GM23338 (cell line): ENCODE data around the gene ASIC3. TPM values are rescaled to one million over a fixed set of nuclear protein-coding genes. Genes with fewer than 3 reads are reported as not detected.

Source experiments
- ATAC-seq: fragments of 200-7000 bp; cut with Tn5 transposase; 3 replicates; pipeline ENCODE4 v1.9.1; 2020
- DNase-seq: peaks from one replicate; pipeline ENCODE4 v3.0.0-alpha.2; 2015; ENCODE audit warnings: low spot score
- H2AFZ ChIP-seq: fragments of 200-600 bp; sonication (generic); 2 replicates; pipeline ENCODE4 v1.8.0; 2016; ENCODE audit warnings: antibody characterized with exemption, mild to moderate bottlenecking, moderate library complexity
- H3F3A ChIP-seq: fragments of 200-600 bp; sonication (generic); replicated peaks from 2 replicates; pipeline ENCODE4 v1.8.0; 2017; ENCODE audit warnings: antibody characterized with exemption, mixed run types, low read depth
- H3K27ac ChIP-seq: fragments of 200-600 bp; sonication (generic); 2 replicates; pipeline ENCODE4 v1.6.1; 2016; ENCODE audit warnings: low read depth
- H3K27me3 ChIP-seq: fragments of 200-600 bp; sonication (generic); 2 replicates; pipeline ENCODE4 v1.8.0; 2016; ENCODE audit warnings: mild to moderate bottlenecking, mixed run types, moderate library complexity; ENCODE audit not compliant: insufficient read depth
- H3K36me3 ChIP-seq: fragments of 200-600 bp; sonication (generic); 2 replicates; pipeline ENCODE4 v1.8.0; 2016; ENCODE audit warnings: mild to moderate bottlenecking; ENCODE audit not compliant: insufficient read depth
- H3K4me1 ChIP-seq: fragments of 200-600 bp; sonication (generic); 2 replicates; pipeline ENCODE4 v1.8.0; 2016; ENCODE audit warnings: mild to moderate bottlenecking, moderate library complexity; ENCODE audit not compliant: insufficient read depth
- H3K4me2 ChIP-seq: fragments of 200-600 bp; sonication (generic); 2 replicates; pipeline ENCODE4 v1.7.1; 2017; ENCODE audit warnings: mixed run types
- H3K4me3 ChIP-seq: fragments of 200-600 bp; sonication (generic); 2 replicates; pipeline ENCODE4 v1.6.1; 2016; ENCODE audit warnings: mixed run types
- H3K79me2 ChIP-seq: fragments of 200-600 bp; sonication (generic); replicated peaks from 2 replicates; pipeline ENCODE4 v1.8.0; 2017; ENCODE audit warnings: mild to moderate bottlenecking; ENCODE audit not compliant: insufficient read depth
- H3K9me2 ChIP-seq: fragments of 200-600 bp; sonication (generic); 2 replicates; pipeline ENCODE4 v1.8.0; 2017; ENCODE audit not compliant: insufficient read depth
- H4K20me1 ChIP-seq: fragments of 200-600 bp; sonication (generic); replicated peaks from 2 replicates; pipeline ENCODE4 v1.8.0; 2017; ENCODE audit warnings: mild to moderate bottlenecking; ENCODE audit not compliant: insufficient read depth
- H3K27ac Mint-ChIP-seq: 2 replicates; pipeline ENCODE4 v1.8.0; 2020; ENCODE audit warnings: inconsistent platforms, mild to moderate bottlenecking, moderate library complexity, mixed read lengths
- H3K27me3 Mint-ChIP-seq: 3 replicates; pipeline ENCODE4 v1.8.0; 2022; ENCODE audit warnings: low read depth, mild to moderate bottlenecking, moderate library complexity, mixed read lengths, inconsistent platforms; ENCODE audit not compliant: insufficient read depth, poor library complexity
- H3K36me3 Mint-ChIP-seq: 3 replicates; pipeline ENCODE4 v1.8.0; 2021; ENCODE audit warnings: low read depth, mild to moderate bottlenecking, inconsistent platforms, moderate library complexity, mixed read lengths
- H3K4me1 Mint-ChIP-seq: 3 replicates; pipeline ENCODE4 v1.8.0; 2020; ENCODE audit warnings: mild to moderate bottlenecking, inconsistent platforms, mixed read lengths
- H3K4me3 Mint-ChIP-seq: 3 replicates; pipeline ENCODE4 v1.8.0; 2021; ENCODE audit warnings: moderate library complexity, mild to moderate bottlenecking, inconsistent platforms, mixed read lengths
- H3K9me3 Mint-ChIP-seq: 3 replicates; pipeline ENCODE4 v1.8.0; 2020; ENCODE audit warnings: moderate library complexity, mild to moderate bottlenecking, inconsistent platforms, mixed read lengths
- CREB1 ChIP-seq: fragments of 250-450 bp; sonication (Bioruptor Pico); IDR thresholded peaks from 2 replicates; pipeline ENCODE4 v1.5.0; 2020; ENCODE audit warnings: low read depth, mild to moderate bottlenecking, moderate library complexity
- ETS1 ChIP-seq: IDR thresholded peaks from 2 replicates; pipeline ENCODE4 v1.6.1; 2016; ENCODE audit warnings: antibody characterized with exemption
- EZH2 ChIP-seq: fragments of 200-600 bp; sonication (generic); IDR thresholded peaks from one replicate; pipeline ENCODE4 v1.8.0; 2017; ENCODE audit warnings: antibody characterized with exemption, mild to moderate bottlenecking, low read depth; ENCODE audit not compliant: unreplicated experiment
- POLR2AphosphoS5 ChIP-seq: IDR thresholded peaks from 2 replicates; pipeline ENCODE4 v1.6.1; 2016; ENCODE audit warnings: antibody characterized with exemption, low read depth
- REST ChIP-seq: IDR thresholded peaks from one replicate; pipeline ENCODE4 v1.6.1; 2018; ENCODE audit warnings: antibody characterized with exemption; ENCODE audit not compliant: unreplicated experiment
- ZNF114 ChIP-seq: fragments of 250-450 bp; sonication (Bioruptor Pico); IDR thresholded peaks from 2 replicates; pipeline ENCODE4 v1.5.0; 2020; ENCODE audit warnings: mild to moderate bottlenecking, moderate library complexity
- polyA plus RNA-seq: library from polyadenylated mRNA; unstranded; fragments of >200 nt; fragmentation: Nextera tagmentation; extraction: Ambion mirVana; gene quantifications from 2 replicates; pipeline ENCODE4 v1.2.1, GENCODE V29; 2016
- total RNA-seq: library from RNA; depleted of rRNA; stranded (reverse); fragments of >200 nt; shearing (Covaris generic); gene quantifications from 2 replicates; pipeline ENCODE4 v1.2.3, GENCODE V29; 2014
- TF ChIP-seq, protein P1 (sequence below): fragments of 250-450 bp; sonication (Bioruptor Pico); IDR thresholded peaks from 2 replicates; pipeline ENCODE4 v1.5.0; 2020; ENCODE audit warnings: mild to moderate bottlenecking, moderate library complexity

The ASIC3 gene
- total and polyA plus RNA-seq, 2 experiments from 2014 or later: 0.87 to 0.90 TPM

- TF ChIP-seq POLR2AphosphoS5: peak; percentile 48; the same call in 1 of the 2 replicates
- no peak for TF ChIP-seq EZH2
- no peak for TF ChIP-seq REST
- TF ChIP-seq ZNF114 (CRISPR knock-in tag): no peak
- peak; percentile 69 for TF ChIP-seq ETS1
- TF ChIP-seq CREB1 (CRISPR knock-in tag): 0 out of 2 replicates have a peak, but pooled peaks have one; percentile 33
- TF ChIP-seq, protein P1, sequence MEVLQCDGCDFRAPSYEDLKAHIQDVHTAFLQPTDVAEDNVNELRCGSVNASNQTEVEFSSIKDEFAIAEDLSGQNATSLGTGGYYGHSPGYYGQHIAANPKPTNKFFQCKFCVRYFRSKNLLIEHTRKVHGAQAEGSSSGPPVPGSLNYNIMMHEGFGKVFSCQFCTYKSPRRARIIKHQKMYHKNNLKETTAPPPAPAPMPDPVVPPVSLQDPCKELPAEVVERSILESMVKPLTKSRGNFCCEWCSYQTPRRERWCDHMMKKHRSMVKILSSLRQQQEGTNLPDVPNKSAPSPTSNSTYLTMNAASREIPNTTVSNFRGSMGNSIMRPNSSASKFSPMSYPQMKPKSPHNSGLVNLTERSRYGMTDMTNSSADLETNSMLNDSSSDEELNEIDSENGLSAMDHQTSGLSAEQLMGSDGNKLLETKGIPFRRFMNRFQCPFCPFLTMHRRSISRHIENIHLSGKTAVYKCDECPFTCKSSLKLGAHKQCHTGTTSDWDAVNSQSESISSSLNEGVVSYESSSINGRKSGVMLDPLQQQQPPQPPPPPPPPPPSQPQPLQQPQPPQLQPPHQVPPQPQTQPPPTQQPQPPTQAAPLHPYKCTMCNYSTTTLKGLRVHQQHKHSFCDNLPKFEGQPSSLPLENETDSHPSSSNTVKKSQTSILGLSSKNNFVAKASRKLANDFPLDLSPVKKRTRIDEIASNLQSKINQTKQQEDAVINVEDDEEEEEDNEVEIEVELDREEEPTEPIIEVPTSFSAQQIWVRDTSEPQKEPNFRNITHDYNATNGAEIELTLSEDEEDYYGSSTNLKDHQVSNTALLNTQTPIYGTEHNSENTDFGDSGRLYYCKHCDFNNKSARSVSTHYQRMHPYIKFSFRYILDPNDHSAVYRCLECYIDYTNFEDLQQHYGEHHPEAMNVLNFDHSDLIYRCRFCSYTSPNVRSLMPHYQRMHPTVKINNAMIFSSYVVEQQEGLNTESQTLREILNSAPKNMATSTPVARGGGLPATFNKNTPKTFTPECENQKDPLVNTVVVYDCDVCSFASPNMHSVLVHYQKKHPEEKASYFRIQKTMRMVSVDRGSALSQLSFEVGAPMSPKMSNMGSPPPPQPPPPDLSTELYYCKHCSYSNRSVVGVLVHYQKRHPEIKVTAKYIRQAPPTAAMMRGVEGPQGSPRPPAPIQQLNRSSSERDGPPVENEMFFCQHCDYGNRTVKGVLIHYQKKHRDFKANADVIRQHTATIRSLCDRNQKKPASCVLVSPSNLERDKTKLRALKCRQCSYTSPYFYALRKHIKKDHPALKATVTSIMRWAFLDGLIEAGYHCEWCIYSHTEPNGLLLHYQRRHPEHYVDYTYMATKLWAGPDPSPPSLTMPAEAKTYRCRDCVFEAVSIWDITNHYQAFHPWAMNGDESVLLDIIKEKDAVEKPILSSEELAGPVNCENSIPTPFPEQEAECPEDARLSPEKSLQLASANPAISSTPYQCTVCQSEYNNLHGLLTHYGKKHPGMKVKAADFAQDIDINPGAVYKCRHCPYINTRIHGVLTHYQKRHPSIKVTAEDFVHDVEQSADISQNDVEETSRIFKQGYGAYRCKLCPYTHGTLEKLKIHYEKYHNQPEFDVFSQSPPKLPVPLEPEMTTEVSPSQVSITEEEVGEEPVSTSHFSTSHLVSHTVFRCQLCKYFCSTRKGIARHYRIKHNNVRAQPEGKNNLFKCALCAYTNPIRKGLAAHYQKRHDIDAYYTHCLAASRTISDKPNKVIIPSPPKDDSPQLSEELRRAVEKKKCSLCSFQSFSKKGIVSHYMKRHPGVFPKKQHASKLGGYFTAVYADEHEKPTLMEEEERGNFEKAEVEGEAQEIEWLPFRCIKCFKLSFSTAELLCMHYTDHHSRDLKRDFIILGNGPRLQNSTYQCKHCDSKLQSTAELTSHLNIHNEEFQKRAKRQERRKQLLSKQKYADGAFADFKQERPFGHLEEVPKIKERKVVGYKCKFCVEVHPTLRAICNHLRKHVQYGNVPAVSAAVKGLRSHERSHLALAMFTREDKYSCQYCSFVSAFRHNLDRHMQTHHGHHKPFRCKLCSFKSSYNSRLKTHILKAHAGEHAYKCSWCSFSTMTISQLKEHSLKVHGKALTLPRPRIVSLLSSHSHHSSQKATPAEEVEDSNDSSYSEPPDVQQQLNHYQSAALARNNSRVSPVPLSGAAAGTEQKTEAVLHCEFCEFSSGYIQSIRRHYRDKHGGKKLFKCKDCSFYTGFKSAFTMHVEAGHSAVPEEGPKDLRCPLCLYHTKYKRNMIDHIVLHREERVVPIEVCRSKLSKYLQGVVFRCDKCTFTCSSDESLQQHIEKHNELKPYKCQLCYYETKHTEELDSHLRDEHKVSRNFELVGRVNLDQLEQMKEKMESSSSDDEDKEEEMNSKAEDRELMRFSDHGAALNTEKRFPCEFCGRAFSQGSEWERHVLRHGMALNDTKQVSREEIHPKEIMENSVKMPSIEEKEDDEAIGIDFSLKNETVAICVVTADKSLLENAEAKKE (CRISPR knock-in tag): no peak
- peak within 1 kb of the TSS; percentile 82 for H3K4me3 Mint-ChIP-seq
- no peak within 1 kb of the TSS for H3K27ac ChIP-seq
Measured at GRCh38 chr7:151083071-151083823, 34.9 kb downstream of the ASIC3 start, which contains the start of gene TMUB1. TSS of gene TMUB1 (minus strand) at chr7:151083493. CDS start at chr7:151082563, 930 bp downstream.

More at GRCh38 chr7:151083071-151083823, 34.9 kb downstream of the ASIC3 start, which contains the start of gene TMUB1:
- H2AFZ ChIP-seq: peak within 1 kb of the TSS; percentile 96
- H3K27ac Mint-ChIP-seq: no peak within 1 kb of the TSS
- peaks cover 33% of the 10 kb centered on the region for H3K27me3 ChIP-seq
- H3K9me2 ChIP-seq: no peaks in the 10 kb centered on the region
- ATAC-seq (peak; percentile 11), DNase-seq (peak; percentile 83)
- peaks cover 4% of the 10 kb centered on the region; the same call in 1 of the 3 replicates for H3K36me3 Mint-ChIP-seq
- H3K4me1 ChIP-seq: peaks cover 35% of the 10 kb centered on the region
- H3F3A ChIP-seq: peaks cover 20% of the 10 kb centered on the region
- peaks cover 15% of the 10 kb centered on the region for H4K20me1 ChIP-seq
- H3K36me3 ChIP-seq: no peaks in the 10 kb centered on the region
- peaks cover 2% of the 10 kb centered on the region; the same call in 1 of the 3 replicates for H3K9me3 Mint-ChIP-seq
- peak within 1 kb of the TSS; percentile 79 for H3K4me3 ChIP-seq
- H3K4me2 ChIP-seq: peak within 1 kb of the TSS; percentile 98
- H3K4me1 Mint-ChIP-seq: peaks cover 36% of the 10 kb centered on the region
- peaks cover 15% of the 10 kb centered on the region for H3K79me2 ChIP-seq
- peaks cover 34% of the 10 kb centered on the region for H3K27me3 Mint-ChIP-seq
